ENCODE measurements around the gene ITIH3. TPM values are rescaled to one million over a fixed set of nuclear protein-coding genes. Genes with fewer than 3 reads are reported as not detected.

Gene ITIH3
- total RNA-seq, 2 experiments from 2014 or later: not detected

DNA sequence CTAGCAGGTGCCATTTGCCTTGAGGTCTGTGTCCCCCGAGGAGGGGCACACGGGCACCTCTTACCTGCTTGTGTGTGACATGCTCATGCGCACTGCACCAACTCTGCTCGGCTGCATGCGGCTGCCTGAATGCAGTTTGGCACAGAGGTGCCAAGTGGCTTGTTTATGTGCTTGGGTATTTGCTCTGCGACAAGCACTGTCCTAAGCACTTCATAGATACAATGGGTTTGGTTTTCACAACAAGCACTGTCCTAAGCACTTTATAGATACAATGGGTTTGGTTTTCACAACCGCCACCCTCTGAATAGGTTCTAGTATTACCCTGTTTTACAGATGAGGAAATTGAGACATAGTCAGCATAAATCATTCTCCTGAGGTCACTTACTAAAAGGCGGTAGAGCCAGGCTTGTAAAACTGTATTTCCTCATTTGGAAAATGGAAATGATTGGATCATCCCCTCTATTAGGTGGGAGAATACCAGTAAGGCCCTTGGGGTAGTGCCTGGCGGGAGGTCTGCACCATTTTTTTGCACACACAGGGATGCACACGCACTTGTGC is 35.4 kb downstream of the ITIH3 start:
- no peaks in the 10 kb centered on the region for H3K27me3 Mint-ChIP-seq
- peaks cover 12% of the 10 kb centered on the region for H3K4me1 Mint-ChIP-seq
- no peak overlapping the region for H3K27ac Mint-ChIP-seq
- CTCF ChIA-PET: no interaction called here
- POLR2A ChIA-PET: no interaction called here
- DNase-seq: no peak
- H3K9me3 Mint-ChIP-seq: no peaks in the 10 kb centered on the region
- peaks cover 3% of the 10 kb centered on the region for H3K36me3 Mint-ChIP-seq (ENCODE audit: low read depth)
- H3K4me3 Mint-ChIP-seq: no peak overlapping the region

DNA sequence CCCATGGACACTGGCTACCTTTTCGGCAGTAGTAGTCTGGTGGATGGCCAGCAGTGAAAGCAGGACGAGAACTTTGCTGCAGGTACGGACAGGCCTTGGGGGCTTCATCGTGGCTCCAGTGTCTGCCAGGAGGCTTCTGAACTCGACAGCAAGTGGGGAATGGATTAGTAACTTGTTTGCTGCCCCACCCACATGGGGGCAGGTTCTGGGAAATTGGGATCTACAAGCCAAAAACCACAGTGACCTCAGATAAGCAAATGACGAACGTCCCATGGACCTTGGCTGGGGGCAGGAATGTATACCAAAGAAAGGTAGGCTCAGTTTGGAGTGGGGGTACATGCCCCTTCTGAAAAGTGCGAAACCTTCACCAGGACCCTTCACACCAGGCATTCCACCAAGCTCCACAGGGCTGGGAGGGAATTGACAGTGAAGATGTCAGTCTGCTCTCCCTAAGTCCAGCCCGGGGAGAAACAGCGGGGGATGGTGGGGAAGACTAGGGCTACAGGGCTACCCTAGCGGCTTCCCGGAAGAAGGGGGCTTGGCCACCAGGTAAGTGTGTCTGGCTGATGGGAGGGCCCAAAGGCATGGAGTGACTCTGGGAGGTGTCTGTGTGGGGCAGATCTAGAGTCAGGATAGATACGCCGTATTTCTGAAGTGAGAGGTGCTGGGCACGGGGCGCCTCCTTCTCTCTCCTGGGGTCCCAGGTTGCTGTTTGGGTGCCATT is 36.1 kb downstream of the ITIH3 start, which contains the start of gene ITIH4:
TSS of gene ITIH4 (minus strand) at position 138 of the 724 bp plus-strand sequence. CDS start at position 108, 30 bp downstream.
- Mint-ChIP-seq H3K27ac (no peak within 1 kb of the TSS), H3K36me3 (ENCODE audit: low read depth) (peaks cover 3% of the 10 kb centered on the region)

DNA sequence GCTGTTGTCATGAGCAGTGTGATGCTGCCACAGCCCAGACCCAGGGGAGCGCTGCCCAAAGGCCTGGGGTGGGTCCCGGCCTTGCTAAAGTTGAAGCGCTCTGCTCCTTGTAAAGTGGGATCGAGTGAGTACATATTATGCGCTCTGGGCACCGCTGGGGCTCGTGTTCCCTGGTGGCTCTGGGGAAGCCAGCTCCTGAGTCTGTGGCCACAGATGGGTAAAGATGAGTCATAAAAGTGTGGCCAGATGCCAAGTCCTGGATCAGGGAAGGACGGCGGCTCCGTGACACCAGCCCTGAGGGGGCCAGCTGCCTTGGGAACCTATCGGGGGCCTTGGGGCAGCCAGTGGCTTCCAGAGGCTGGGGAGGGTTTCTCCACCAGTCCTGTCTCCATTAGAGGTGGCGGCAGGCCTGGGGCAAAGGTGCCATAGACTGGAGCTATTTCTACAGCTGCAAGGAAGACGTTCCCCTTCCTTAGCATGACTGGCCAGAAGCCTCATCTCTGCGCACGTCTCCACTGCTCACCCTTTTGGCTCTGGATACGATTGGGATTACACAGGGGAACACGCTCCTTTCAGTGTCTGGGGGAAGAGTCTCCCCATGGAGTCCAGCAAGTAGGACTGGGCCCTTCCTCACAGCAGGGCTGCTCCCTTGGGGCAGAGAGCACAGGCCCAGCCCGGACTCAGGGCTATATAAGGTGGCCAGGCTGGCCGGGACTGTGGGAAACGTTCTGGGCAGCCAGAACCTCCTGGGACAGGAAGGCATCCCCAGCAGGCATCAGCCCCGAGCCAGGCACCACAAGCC is 37.1 kb downstream of the ITIH3 start:
- no peak overlapping the region for H3K4me3 Mint-ChIP-seq
- H3K9me3 Mint-ChIP-seq: no peaks in the 10 kb centered on the region
- H3K27me3 Mint-ChIP-seq: no peaks in the 10 kb centered on the region
- H3K36me3 Mint-ChIP-seq (ENCODE audit: low read depth): peaks cover 3% of the 10 kb centered on the region
- no peak overlapping the region for H3K27ac Mint-ChIP-seq
- CTCF ChIA-PET: no interaction called here
- POLR2A ChIA-PET: no interaction called here
- H3K4me1 Mint-ChIP-seq: peaks cover 16% of the 10 kb centered on the region
- no peak for DNase-seq

More for the DNA sequence above, 36.1 kb downstream of the ITIH3 start, which contains the start of gene ITIH4:
- CTCF ChIA-PET: no interaction called here
- no peaks in the 10 kb centered on the region for H3K9me3 Mint-ChIP-seq
- H3K27me3 Mint-ChIP-seq: no peaks in the 10 kb centered on the region
- no peak within 1 kb of the TSS for H3K4me3 Mint-ChIP-seq
- no peak for DNase-seq
- H3K4me1 Mint-ChIP-seq: peaks cover 12% of the 10 kb centered on the region
- POLR2A ChIA-PET: no interaction called here

DNA sequence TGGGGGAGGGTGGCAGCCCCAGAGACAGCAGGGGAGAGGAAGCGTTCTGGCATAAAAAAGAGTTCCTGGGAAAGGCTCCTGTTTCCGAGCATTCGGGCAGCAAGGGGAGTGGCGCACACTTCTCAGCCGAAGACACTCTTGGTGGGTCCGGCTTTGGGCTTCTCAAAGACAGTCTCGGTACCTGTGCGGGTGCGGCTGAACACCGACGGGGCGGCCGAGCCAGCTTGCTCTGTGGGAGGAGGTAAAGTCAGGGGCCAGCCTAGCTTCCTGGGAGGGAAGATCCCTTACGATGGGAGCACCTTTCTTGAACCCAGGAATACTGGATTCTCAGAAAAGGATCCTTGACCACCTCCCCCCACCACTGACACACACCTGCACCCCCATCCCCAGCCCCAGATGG is 38.6 kb downstream of the ITIH3 start:
- ChIA-PET CTCF (no interaction called here), POLR2A (no interaction called here)
- no peak for DNase-seq
- Mint-ChIP-seq H3K4me3 (no peak overlapping the region), H3K36me3 (ENCODE audit: low read depth) (peaks cover 4% of the 10 kb centered on the region), H3K27ac (no peak overlapping the region), H3K4me1 (peaks cover 28% of the 10 kb centered on the region), H3K27me3 (no peaks in the 10 kb centered on the region), H3K9me3 (no peaks in the 10 kb centered on the region)

DNA sequence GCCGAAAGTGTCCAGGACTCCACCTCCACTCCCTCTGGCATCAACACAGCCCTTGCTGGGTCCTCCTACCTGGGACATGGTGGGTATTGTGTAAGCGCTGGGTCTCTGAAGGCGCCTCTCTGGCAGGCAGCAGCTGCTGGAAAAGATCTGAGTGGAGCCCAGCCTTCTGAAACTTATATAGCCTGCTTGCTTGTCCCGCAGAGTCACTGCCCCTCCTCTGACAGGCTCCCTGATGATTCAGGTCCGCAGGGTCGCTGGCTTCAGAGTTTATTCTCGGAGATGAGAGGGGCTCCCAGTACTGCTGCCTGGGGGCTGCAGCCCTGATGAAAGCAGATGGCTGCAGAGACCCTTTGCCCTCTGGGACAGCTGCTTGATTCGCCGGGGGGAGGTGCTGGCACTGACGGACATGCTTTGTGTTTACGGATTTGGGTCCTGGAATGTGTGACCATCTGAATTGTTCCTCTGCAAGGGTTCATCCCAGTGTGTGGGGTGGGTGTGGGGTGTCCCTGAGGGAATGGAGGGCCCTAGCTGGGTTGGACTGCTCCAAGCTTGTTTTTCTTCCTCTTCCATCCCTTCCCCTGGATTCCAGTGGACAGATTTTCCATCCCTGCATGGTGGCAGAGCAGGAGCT is 40.4 kb downstream of the ITIH3 start, which contains the start of gene MUSTN1:
TSS of gene MUSTN1 (minus strand) at position 149 of the 631 bp plus-strand sequence. CDS start at position 78, 71 bp downstream.
- H3K27ac Mint-ChIP-seq: no peak within 1 kb of the TSS
- ChIA-PET POLR2A (interaction anchor here (0.6 kb wide), 1 partner anchor 89 kb away, joined by 3 read pairs; no protein-coding TSS in a partner anchor), CTCF (interaction anchor here (1.3 kb wide), 1 partner anchor 9 kb away, joined by 4 read pairs; no protein-coding TSS in a partner anchor)
- H3K4me1 Mint-ChIP-seq: peaks cover 45% of the 10 kb centered on the region
- no peaks in the 10 kb centered on the region for H3K27me3 Mint-ChIP-seq
- no peaks in the 10 kb centered on the region for H3K9me3 Mint-ChIP-seq
- no peak within 1 kb of the TSS for H3K4me3 Mint-ChIP-seq
- peaks cover 9% of the 10 kb centered on the region for H3K36me3 Mint-ChIP-seq (ENCODE audit: low read depth)
- DNase-seq: no peak

DNA sequence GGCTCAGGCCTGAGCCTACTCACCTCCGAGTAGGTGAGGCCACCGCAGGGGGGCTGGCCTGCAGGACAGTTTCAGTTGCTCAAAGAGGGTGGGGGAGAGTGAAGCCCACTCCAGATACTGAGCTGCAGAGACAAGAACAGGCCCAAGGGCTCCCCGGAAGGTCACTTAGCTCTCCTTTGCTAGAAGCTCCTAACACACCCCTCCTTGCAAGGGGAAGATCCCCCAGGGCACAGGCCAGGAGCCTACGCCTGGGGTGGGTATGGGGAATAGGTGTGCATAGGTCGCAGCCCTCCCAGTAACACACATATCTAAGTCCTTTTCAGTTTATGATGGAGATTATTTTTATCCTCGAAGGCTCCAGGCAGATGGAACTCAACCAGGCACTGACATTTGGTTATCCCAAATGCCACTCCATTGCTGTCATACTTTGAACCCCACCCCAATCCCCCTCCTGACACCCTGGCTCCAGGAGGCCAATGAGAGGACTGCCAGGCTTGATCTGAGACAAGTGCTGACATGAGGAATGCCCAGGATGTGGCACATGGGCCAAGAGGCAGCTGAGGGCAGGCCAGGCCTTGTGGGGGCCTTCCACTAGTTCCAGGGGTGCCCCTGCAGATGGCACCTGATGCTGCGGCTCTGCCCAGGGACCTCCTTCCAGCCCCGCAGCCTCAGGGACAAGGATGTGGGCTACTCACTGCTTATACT is 41.3 kb downstream of the ITIH3 start:
- Mint-ChIP-seq H3K9me3 (no peaks in the 10 kb centered on the region), H3K4me1 (peaks cover 41% of the 10 kb centered on the region), H3K36me3 (ENCODE audit: low read depth) (peaks cover 11% of the 10 kb centered on the region), H3K27me3 (no peaks in the 10 kb centered on the region), H3K4me3 (no peak overlapping the region), H3K27ac (no peak overlapping the region)
- ChIA-PET POLR2A (no interaction called here), CTCF (interaction anchor here (1.3 to 3.2 kb wide), 2 partner anchors 8 to 15 kb away, joined by 4 to 13 read pairs; no protein-coding TSS in a partner anchor)
- DNase-seq: no peak

DNA sequence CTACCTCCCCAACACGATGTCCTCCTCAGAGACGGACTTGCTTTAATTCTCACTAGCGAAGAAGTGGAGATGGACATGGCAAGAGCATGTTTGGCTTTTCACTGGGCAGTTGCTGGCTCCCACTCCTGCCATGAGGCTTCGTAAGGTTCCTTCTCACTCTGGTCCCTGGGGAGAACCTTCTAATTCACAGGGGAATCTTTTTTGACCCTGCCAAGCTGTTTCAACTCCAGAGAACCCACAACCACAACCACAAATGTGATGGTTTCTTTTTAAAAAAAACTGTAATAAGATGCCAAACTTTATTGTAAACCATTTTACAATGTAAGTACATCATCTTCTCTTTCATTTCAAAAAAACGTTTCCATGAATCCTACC is 41.9 kb downstream of the ITIH3 start:
- Mint-ChIP-seq H3K4me3 (no peak overlapping the region), H3K27me3 (no peaks in the 10 kb centered on the region), H3K4me1 (peaks cover 36% of the 10 kb centered on the region), H3K27ac (no peak overlapping the region), H3K36me3 (ENCODE audit: low read depth) (peaks cover 13% of the 10 kb centered on the region), H3K9me3 (no peaks in the 10 kb centered on the region)
- CTCF ChIA-PET: interaction anchor here (3.2 kb wide), 1 partner anchor 15 kb away, joined by 13 read pairs; no protein-coding TSS in a partner anchor
- POLR2A ChIA-PET: interaction anchor here (1.4 kb wide), 1 partner anchor 65 kb away, joined by 5 read pairs; the partner anchor contains the start of gene NEK4
- DNase-seq: no peak

DNA sequence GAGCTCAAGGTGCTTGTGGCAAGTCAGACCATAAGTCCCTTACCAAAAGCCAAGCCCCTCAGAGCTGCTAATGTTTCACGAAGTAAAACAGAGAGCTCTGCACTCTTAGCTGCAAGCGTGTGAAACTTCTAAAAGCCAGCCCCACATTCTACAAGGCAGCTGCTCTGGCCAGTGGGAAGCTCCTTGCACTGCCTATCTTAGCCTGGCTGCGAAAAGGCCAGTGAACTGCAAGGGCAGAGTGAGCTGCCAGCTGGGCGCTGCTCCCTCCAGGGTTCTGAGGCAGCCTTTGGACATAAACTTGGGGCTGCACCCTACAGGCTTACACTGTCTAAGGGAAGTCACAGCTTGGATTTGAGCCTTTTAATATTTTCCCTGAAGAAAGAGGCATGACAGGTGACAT is 42.4 kb downstream of the ITIH3 start:
- H3K27me3 Mint-ChIP-seq: no peaks in the 10 kb centered on the region
- no peak overlapping the region for H3K4me3 Mint-ChIP-seq
- no peaks in the 10 kb centered on the region for H3K9me3 Mint-ChIP-seq
- no peak for DNase-seq
- no peak overlapping the region for H3K27ac Mint-ChIP-seq
- CTCF ChIA-PET: interaction anchor here (3.2 kb wide), 1 partner anchor 16 kb away, joined by 13 read pairs; no protein-coding TSS in a partner anchor
- H3K4me1 Mint-ChIP-seq: peaks cover 35% of the 10 kb centered on the region
- H3K36me3 Mint-ChIP-seq (ENCODE audit: low read depth): peaks cover 13% of the 10 kb centered on the region
- POLR2A ChIA-PET: interaction anchor here (1.4 kb wide), 1 partner anchor 66 kb away, joined by 5 read pairs; the partner anchor contains the start of gene NEK4

DNA sequence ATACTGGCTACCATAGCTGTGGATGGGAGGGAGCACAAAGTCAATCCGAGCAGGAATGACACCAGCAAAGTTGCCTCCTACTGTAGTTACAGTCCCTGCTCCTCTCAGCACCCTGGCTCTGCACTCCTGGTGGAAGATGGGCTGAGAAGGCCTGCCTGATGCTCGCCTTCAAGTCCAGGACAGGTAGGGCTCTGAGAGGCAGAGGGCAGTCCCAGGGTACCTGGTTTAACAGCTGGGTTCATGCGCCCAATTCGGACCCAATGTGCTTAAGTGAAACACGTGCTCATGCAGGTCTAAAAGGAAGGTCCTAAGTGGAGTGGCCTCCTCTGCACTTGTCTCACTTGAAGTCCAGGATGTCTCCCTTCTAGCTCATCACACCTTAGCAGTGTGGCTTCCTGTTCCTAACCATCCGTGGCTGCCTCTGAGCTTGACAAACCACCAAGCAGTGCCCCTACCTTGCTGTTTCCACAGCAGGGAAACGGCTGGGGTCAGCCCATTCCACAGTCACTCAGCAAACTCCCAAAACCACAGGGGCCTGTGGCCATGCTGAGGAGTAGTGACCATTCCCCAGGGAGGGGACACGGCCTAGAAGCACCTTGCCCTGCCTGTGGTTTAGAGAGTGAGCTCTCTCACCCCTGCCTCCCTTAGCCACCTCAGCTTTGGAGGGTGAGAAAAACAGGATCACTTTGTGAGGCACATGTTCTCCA is 44.1 kb downstream of the ITIH3 start:
- Mint-ChIP-seq H3K27ac (peak overlapping the region; percentile 26), H3K4me1 (peaks cover 35% of the 10 kb centered on the region), H3K27me3 (no peaks in the 10 kb centered on the region), H3K9me3 (no peaks in the 10 kb centered on the region), H3K4me3 (no peak overlapping the region), H3K36me3 (ENCODE audit: low read depth) (peaks cover 10% of the 10 kb centered on the region)
- CTCF ChIA-PET: interaction anchor here (1.2 to 3.2 kb wide), 4 partner anchors 10 to 55 kb away, joined by 4 to 13 read pairs (median 6); no protein-coding TSS in a partner anchor
- peak; percentile 59 for DNase-seq
- POLR2A ChIA-PET: interaction anchor here (1.3 to 2.1 kb wide), 3 partner anchors 15 to 67 kb away, joined by 3 to 10 read pairs (median 5); partner anchors contain the start of gene NEK4

DNA sequence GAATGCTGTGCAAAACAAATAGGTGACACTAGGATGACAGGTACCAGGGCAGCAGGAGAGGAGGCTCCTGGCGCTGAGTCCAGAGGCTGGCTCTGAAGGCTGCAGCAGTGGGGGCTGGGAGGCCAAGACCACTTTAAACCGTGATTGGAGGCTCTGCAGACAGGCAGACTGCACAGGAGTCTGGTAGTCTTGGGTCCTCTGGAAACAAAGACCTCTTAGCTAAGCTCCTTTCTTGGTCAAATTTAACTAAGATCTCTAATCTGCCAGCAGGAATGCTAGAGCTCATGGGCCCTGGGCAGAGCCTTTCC is 44.6 kb downstream of the ITIH3 start:
- H3K4me3 Mint-ChIP-seq: no peak overlapping the region

DNA sequence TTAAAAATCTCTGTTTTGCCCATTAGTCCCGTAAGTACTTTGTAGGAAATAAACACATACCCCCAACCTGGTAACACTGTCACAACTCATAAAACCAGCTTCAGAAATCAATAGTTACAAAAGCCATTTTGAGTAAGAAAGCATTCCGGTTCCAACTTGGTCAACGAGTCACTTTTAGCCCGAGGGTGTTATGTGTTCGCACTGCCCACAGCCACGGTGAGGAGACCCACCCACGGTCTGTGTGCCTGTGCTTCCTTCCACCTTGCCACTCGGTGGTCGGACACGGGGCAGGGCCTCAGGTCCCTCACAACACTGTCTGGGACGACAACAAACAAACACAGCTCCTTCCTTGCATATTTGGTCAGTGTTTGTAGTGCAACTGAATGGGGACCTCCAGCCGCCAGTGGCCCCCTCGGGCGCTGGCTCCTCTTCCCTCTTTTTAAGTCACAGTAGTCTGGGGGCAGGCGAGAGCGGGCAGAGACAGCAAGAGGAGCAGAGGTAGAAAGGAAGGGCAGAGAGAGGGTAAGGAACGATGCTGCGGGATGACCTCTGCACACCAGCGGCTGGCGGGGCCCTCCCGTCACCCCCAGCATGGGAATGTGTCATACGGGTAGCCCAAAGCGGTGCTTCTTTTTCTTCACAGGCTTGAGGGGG is 45.4 kb downstream of the ITIH3 start:
- Mint-ChIP-seq H3K9me3 (no peaks in the 10 kb centered on the region), H3K36me3 (ENCODE audit: low read depth) (peaks cover 15% of the 10 kb centered on the region), H3K4me3 (no peak overlapping the region), H3K27ac (no peak overlapping the region), H3K4me1 (peaks cover 35% of the 10 kb centered on the region), H3K27me3 (no peaks in the 10 kb centered on the region)
- DNase-seq: no peak
- ChIA-PET CTCF (no interaction called here), POLR2A (interaction anchor here (0.9 to 2.1 kb wide), 2 partner anchors 9 to 17 kb away, joined by 3 to 10 read pairs; no protein-coding TSS in a partner anchor)

More for the DNA sequence above, 44.6 kb downstream of the ITIH3 start:
- no peak for DNase-seq
- no peaks in the 10 kb centered on the region for H3K9me3 Mint-ChIP-seq
- peaks cover 35% of the 10 kb centered on the region for H3K4me1 Mint-ChIP-seq
- POLR2A ChIA-PET: interaction anchor here (0.9 to 2.1 kb wide), 4 partner anchors 10 to 68 kb away, joined by 3 to 10 read pairs (median 4); partner anchors contain the start of gene NEK4
- H3K27me3 Mint-ChIP-seq: no peaks in the 10 kb centered on the region
- no peak overlapping the region for H3K27ac Mint-ChIP-seq
- H3K36me3 Mint-ChIP-seq (ENCODE audit: low read depth): peaks cover 10% of the 10 kb centered on the region
- CTCF ChIA-PET: interaction anchor here (1.2 to 3.2 kb wide), 4 partner anchors 10 to 54 kb away, joined by 4 to 13 read pairs (median 6); no protein-coding TSS in a partner anchor

Measured in activated CD4-positive, alpha-beta memory T cell treated with anti-CD3 and anti-CD28 coated beads, Interleukin-2, amount 10 ng/mL, durations not matched to agents 7 days and 5 days (primary cell).